GM12892 (cell line): ENCODE data around the gene ADGRE2.

Source experiments
- POLR2A ChIP-seq: IDR thresholded peaks from 2 replicates; pipeline ENCODE4 v1.6.1; 2011; ENCODE audit warnings: low read depth, low read length, control low read depth
- POLR2AphosphoS5 ChIP-seq: IDR thresholded peaks from 2 replicates; pipeline ENCODE4 v1.6.1; 2011; ENCODE audit warnings: low read depth, low read length, control low read depth

DNA sequence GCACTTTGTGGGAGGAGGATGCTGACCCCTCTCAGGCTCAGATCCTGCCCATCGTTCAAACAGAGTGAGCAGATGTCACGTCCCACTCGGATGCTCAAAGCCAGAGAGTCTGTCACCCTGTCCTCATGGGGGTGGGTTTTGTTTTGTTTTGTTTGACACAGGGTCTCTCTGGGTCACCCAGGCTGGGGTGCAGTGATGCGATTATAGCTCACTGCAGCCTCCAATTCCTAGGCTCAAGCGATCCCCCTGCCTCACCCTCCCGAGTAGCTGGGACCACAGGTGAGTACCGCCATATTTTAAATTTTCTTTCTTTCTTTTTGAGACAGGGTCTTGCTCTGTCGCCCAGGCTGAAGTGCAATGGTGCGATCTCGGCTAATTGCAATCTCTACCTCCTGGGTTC lies 4.0 kb downstream of the ADGRE2 start:
- no peak for TF ChIP-seq POLR2AphosphoS5
- TF ChIP-seq POLR2A = no peak
